ENCODE measurements around the gene VPS8. TPM values are rescaled to one million over a fixed set of nuclear protein-coding genes. Genes with fewer than 3 reads are reported as not detected.

The VPS8 gene
- polyA plus RNA-seq, 1 donor from 2014 or later = 22.2 TPM

- Mint-ChIP-seq H3K27me3 (peaks cover 5% of the 10 kb centered on the region), H3K27ac (no peak overlapping the region), H3K4me3 (no peak overlapping the region), H3K36me3 (no peaks in the 10 kb centered on the region), H3K9me3 (no peaks in the 10 kb centered on the region), H3K4me1 (no peaks in the 10 kb centered on the region)
Measured at GRCh38 chr3:185084402-185084801, 272.4 kb downstream of the VPS8 start.

GRCh38 chr3:185084901-185085300 is 272.9 kb downstream of the VPS8 start:
- no peaks in the 10 kb centered on the region for H3K4me1 Mint-ChIP-seq
- H3K36me3 Mint-ChIP-seq = no peaks in the 10 kb centered on the region
- H3K27me3 Mint-ChIP-seq = peaks cover 5% of the 10 kb centered on the region

DNA sequence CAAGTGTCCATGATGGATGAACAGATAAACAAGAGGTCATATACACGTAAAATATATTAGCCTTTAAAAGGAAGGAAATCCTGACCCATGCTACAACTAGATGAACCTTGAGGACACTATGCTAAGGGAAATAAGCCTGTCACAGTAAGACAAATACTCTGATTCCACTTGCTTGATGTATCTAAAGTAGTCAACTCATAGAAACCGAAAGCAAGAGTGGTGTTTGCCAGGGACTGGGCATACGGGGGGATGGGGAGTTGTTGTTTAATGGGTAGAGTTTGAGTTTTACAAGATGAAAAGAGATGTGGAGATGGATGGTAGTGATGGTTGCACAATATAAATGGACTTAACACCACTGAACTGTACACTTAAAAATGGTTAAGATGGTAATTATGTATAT is 275.5 kb downstream of the VPS8 start:
- Mint-ChIP-seq H3K36me3 (no peaks in the 10 kb centered on the region), H3K27ac (no peak overlapping the region), H3K27me3 (peaks cover 9% of the 10 kb centered on the region), H3K4me3 (no peak overlapping the region), H3K9me3 (peaks cover 0 to 4% (median 0%) of the 10 kb centered on the region in 3 donors), H3K4me1 (no peaks in the 10 kb centered on the region)

More at GRCh38 chr3:185084901-185085300, 272.9 kb downstream of the VPS8 start:
- Mint-ChIP-seq H3K9me3 (no peaks in the 10 kb centered on the region), H3K4me3 (no peak overlapping the region), H3K27ac (no peak overlapping the region)

- Mint-ChIP-seq H3K4me1 (peaks cover 0 to 2% (median 0%) of the 10 kb centered on the region in 3 donors), H3K27ac (no peak overlapping the region), H3K27me3 (peaks cover 12% of the 10 kb centered on the region), H3K9me3 (peaks cover 0 to 4% (median 0%) of the 10 kb centered on the region in 3 donors), H3K36me3 (no peaks in the 10 kb centered on the region), H3K4me3 (no peak overlapping the region)
Measured at GRCh38 chr3:185089343-185089742, 277.4 kb downstream of the VPS8 start.

DNA sequence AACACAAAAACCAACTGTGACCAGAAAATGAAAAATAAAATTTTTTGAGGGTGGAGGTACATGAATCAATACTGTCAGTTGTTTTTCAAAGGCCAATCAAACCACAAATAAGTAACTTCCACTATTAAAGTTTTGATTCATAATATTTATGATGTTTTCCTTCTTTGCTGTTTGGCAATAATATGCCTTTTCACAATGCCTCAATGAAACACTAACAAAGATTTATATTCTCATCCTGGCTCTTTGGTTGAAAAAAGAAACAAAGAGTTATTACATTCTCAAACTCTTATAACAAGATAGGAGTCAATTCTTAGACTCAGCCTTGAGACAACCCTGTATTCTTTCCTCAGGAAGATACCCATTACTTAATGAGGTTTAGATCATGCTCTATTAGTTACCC is 277.8 kb downstream of the VPS8 start:
- H3K27ac Mint-ChIP-seq = no peak overlapping the region
- no peaks in the 10 kb centered on the region for H3K36me3 Mint-ChIP-seq
- peaks cover 12% of the 10 kb centered on the region for H3K27me3 Mint-ChIP-seq
- peaks cover 0 to 4% (median 0%) of the 10 kb centered on the region in 3 donors for H3K9me3 Mint-ChIP-seq
- peaks cover 0 to 2% (median 0%) of the 10 kb centered on the region in 3 donors for H3K4me1 Mint-ChIP-seq
- no peak overlapping the region for H3K4me3 Mint-ChIP-seq

- Mint-ChIP-seq H3K27ac (no peak overlapping the region), H3K27me3 (peaks cover 10% of the 10 kb centered on the region), H3K4me1 (peaks cover 0 to 2% (median 0%) of the 10 kb centered on the region in 3 donors), H3K9me3 (peaks cover 0 to 4% (median 0%) of the 10 kb centered on the region in 3 donors), H3K36me3 (no peaks in the 10 kb centered on the region), H3K4me3 (no peak overlapping the region)
Measured at GRCh38 chr3:185090811-185091210, 278.8 kb downstream of the VPS8 start.

- Mint-ChIP-seq H3K9me3 (peaks cover 0 to 4% (median 0%) of the 10 kb centered on the region in 3 donors), H3K4me3 (no peak overlapping the region), H3K27ac (no peak overlapping the region)
Measured at GRCh38 chr3:185093116-185093515, 281.1 kb downstream of the VPS8 start.

GRCh38 chr3:185094697-185095096 is 282.7 kb downstream of the VPS8 start:
- H3K27ac Mint-ChIP-seq = no peak overlapping the region
- peaks cover 0 to 4% (median 0%) of the 10 kb centered on the region in 3 donors for H3K9me3 Mint-ChIP-seq
- peaks cover 13% of the 10 kb centered on the region for H3K27me3 Mint-ChIP-seq
- H3K4me1 Mint-ChIP-seq = peaks cover 0 to 2% (median 0%) of the 10 kb centered on the region in 3 donors
- H3K4me3 Mint-ChIP-seq = no peak overlapping the region
- H3K36me3 Mint-ChIP-seq = no peaks in the 10 kb centered on the region

More at GRCh38 chr3:185093116-185093515, 281.1 kb downstream of the VPS8 start:
- H3K27me3 Mint-ChIP-seq = peaks cover 10% of the 10 kb centered on the region
- H3K36me3 Mint-ChIP-seq = no peaks in the 10 kb centered on the region
- H3K4me1 Mint-ChIP-seq = peaks cover 0 to 2% (median 0%) of the 10 kb centered on the region in 3 donors

Other genes with a start within 250 kb of the VPS8 start
- 20.0 TPM for gene MAGEF1, start 100.1 kb upstream of the VPS8 start, polyA plus RNA-seq